Fibroblast of skin of scalp (primary cell): ENCODE measurements around the gene FER. TPM values are rescaled to one million over a fixed set of nuclear protein-coding genes. Genes with fewer than 3 reads are reported as not detected.
"Not testable (repeated sequence)": the region's sequence is repeated elsewhere in the genome, so short reads cannot be mapped to it uniquely, and the experiment has no call there.

Experiments
- DNase-seq: peaks from one replicate; pipeline ENCODE4 v3.0.0-alpha.2; 2013
- polyA plus RNA-seq, 2 experiments: library from polyadenylated mRNA; unstranded; fragments of 120-200 nt; gene quantifications; one replicate each; pipeline ENCODE4 v1.2.1, GENCODE V29; 2013; ENCODE audit not compliant: insufficient read length in 2 of 2

The FER gene
- 8.2 TPM for polyA plus RNA-seq (2013, experiment 1 of 2; ENCODE audit: insufficient read length)
- polyA plus RNA-seq (2013, experiment 2 of 2; ENCODE audit: insufficient read length) = 9.6 TPM

- DNase-seq = peak; percentile 59
These were observed at the start of gene FER for GRCh38 chr5:108747774-108748400. TSS of gene FER (plus strand) at chr5:108747897. CDS start at chr5:108798183, 50,286 bp downstream.

GRCh38 chr5:108700388-108700787, 47.3 kb upstream of the FER start:
- not testable (repeated sequence) for DNase-seq

GRCh38 chr5:108700930-108701329, 46.8 kb upstream of the FER start:
- DNase-seq = no peak

- DNase-seq = no peak
These were observed 45.2 kb upstream of the FER start for GRCh38 chr5:108702546-108702945.

- DNase-seq = no peak
These were observed 44.4 kb upstream of the FER start for GRCh38 chr5:108703313-108703712.

- no peak for DNase-seq
These were observed 40.6 kb upstream of the FER start for GRCh38 chr5:108707141-108707540.

GRCh38 chr5:108711898-108712297, 35.8 kb upstream of the FER start:
- no peak for DNase-seq

- DNase-seq = no peak
These were observed 32.3 kb upstream of the FER start for GRCh38 chr5:108715408-108715807.

- DNase-seq = peak; percentile 8
These were observed 27.3 kb upstream of the FER start for GRCh38 chr5:108720391-108720790.

- DNase-seq = no peak
These were observed 21.1 kb upstream of the FER start for GRCh38 chr5:108726446-108727235.

- peak; percentile 15 for DNase-seq
These were observed 20.5 kb upstream of the FER start for GRCh38 chr5:108727236-108727650.

- peak; percentile 92 for DNase-seq
These were observed 19.8 kb upstream of the FER start for GRCh38 chr5:108727651-108728565.

GRCh38 chr5:108728566-108729241, 19.0 kb upstream of the FER start:
- no peak for DNase-seq

- no peak for DNase-seq
These were observed 18.5 kb upstream of the FER start for GRCh38 chr5:108729242-108729615.

- DNase-seq = no peak
These were observed 16.9 kb upstream of the FER start for GRCh38 chr5:108730617-108731340.

- DNase-seq = no peak
These were observed 11.9 kb upstream of the FER start for GRCh38 chr5:108735790-108736189.

- DNase-seq = no peak
These were observed 10.8 kb upstream of the FER start for GRCh38 chr5:108736855-108737254.

- no peak for DNase-seq
These were observed 8.3 kb upstream of the FER start for GRCh38 chr5:108739376-108739775.

- no peak for DNase-seq
These were observed 7.8 kb upstream of the FER start for GRCh38 chr5:108739906-108740305.

GRCh38 chr5:108743319-108743718, 4.4 kb upstream of the FER start:
- DNase-seq = peak; percentile 54

GRCh38 chr5:108743846-108744245, 3.9 kb upstream of the FER start:
- DNase-seq = no peak
